Thyroid gland (tissue), 4 donors: ENCODE measurements around the gene USP13.

Source experiments
- POLR2A ChIP-seq, 2 donors: fragments of 450-650 bp; IDR thresholded peaks; one replicate each; pipeline ENCODE4 v1.6.1; 2017; ENCODE audit warnings: antibody characterized with exemption in 2 of 2, mild to moderate bottlenecking in 2 of 2, moderate library complexity in 1 of 2
- TF ChIP-seq, protein P1 (sequence below), 6 experiments: fragments of 200-600 bp in 3 of 6; fragments of 450-650 bp in 3 of 6; sonication (generic) in 3 of 6; IDR thresholded peaks; one replicate each; pipeline ENCODE4 v1.5.1; 2016 to 2019; ENCODE audit warnings: antibody characterized with exemption in 6 of 6, mild to moderate bottlenecking in 2 of 6, inconsistent platforms in 1 of 6, moderate library complexity in 1 of 6

DNA sequence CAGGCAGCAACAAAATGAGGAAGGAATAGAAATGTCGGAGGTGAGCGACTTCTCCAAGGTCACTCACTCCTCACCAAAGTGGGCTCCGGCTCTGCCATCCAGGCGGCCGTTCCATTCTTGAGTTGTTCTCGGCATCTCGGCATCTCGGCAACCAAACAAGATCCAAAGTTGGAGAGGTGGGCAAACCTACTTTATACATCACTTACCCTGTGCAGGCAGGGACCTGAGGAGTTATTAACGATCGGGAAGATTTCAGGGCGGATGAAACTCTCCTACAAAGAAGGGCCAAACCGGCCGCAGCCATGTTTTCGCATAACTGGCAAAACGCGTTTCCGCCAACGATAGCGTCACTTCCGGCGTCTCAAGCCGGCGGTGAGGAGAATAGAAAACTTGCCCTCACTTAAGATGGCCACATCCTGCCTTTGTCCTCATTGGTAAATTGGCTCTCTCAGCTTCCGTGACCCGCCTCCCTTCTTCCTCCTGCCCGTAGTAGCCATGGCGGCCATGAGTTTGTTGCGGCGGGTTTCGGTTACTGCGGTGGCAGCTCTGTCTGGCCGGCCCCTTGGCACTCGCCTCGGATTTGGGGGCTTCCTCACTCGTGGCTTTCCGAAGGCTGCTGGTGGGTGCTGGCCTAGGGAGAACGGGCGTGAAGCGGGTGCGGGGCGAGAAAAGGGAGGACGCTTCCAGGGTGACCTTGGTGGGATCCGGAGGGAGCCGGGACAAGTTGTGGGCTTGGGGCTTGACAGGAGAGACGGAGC lies 48.3 kb upstream of the USP13 start, which contains the start of the genes MRPL47 and NDUFB5:
- TF ChIP-seq, protein P1, sequence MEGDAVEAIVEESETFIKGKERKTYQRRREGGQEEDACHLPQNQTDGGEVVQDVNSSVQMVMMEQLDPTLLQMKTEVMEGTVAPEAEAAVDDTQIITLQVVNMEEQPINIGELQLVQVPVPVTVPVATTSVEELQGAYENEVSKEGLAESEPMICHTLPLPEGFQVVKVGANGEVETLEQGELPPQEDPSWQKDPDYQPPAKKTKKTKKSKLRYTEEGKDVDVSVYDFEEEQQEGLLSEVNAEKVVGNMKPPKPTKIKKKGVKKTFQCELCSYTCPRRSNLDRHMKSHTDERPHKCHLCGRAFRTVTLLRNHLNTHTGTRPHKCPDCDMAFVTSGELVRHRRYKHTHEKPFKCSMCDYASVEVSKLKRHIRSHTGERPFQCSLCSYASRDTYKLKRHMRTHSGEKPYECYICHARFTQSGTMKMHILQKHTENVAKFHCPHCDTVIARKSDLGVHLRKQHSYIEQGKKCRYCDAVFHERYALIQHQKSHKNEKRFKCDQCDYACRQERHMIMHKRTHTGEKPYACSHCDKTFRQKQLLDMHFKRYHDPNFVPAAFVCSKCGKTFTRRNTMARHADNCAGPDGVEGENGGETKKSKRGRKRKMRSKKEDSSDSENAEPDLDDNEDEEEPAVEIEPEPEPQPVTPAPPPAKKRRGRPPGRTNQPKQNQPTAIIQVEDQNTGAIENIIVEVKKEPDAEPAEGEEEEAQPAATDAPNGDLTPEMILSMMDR (IDR thresholded peaks at IDR 0.05): no peak
- peak; percentile 11 to 83 for TF ChIP-seq POLR2A (IDR thresholded peaks at IDR 0.05)
